CD4-positive, alpha-beta T cell treated with Interleukin-2 at 100 ng/mL for 4 hours (primary cell): ENCODE measurements around the gene ADARB2.
"Not testable (repeated sequence)": the region's sequence is repeated elsewhere in the genome, so short reads cannot be mapped to it uniquely, and the experiment has no call there.

Experiments used
- DNase-seq: peaks from one replicate; pipeline ENCODE4 v3.0.0-alpha.2; 2020; ENCODE audit warnings: low spot score

The ADARB2 gene

GRCh38 chr10:1352296-1352695 is 385.0 kb downstream of the ADARB2 start:
- not testable (repeated sequence) for DNase-seq

GRCh38 chr10:1348773-1349050 is 388.6 kb downstream of the ADARB2 start:
- DNase-seq: no peak

GRCh38 chr10:1347962-1348772 is 389.2 kb downstream of the ADARB2 start:
- DNase-seq: no peak

GRCh38 chr10:1347525-1347924 is 389.8 kb downstream of the ADARB2 start:
- DNase-seq: no peak

GRCh38 chr10:1346201-1346600 is 391.1 kb downstream of the ADARB2 start:
- no peak for DNase-seq

GRCh38 chr10:1345368-1345767 is 392.0 kb downstream of the ADARB2 start:
- no peak for DNase-seq

- DNase-seq: no peak
These were observed 392.5 kb downstream of the ADARB2 start for GRCh38 chr10:1344846-1345245.

- DNase-seq: no peak
These were observed 392.9 kb downstream of the ADARB2 start for GRCh38 chr10:1344408-1344807.

- DNase-seq: no peak
These were observed 394.1 kb downstream of the ADARB2 start for GRCh38 chr10:1343176-1343575.

GRCh38 chr10:1341052-1341451 is 396.3 kb downstream of the ADARB2 start:
- DNase-seq: not testable (repeated sequence)

GRCh38 chr10:1339396-1339795 is 397.9 kb downstream of the ADARB2 start:
- no peak for DNase-seq

- DNase-seq: no peak
These were observed 401.7 kb downstream of the ADARB2 start for GRCh38 chr10:1335642-1336041.

GRCh38 chr10:1333981-1334380 is 403.3 kb downstream of the ADARB2 start:
- no peak for DNase-seq

GRCh38 chr10:1331560-1331959 is 405.8 kb downstream of the ADARB2 start:
- DNase-seq: no peak

- DNase-seq: no peak
These were observed 407.7 kb downstream of the ADARB2 start for GRCh38 chr10:1329622-1330021.

GRCh38 chr10:1328981-1329614 is 408.2 kb downstream of the ADARB2 start:
- no peak for DNase-seq

GRCh38 chr10:1328161-1328823 is 409.0 kb downstream of the ADARB2 start:
- DNase-seq: no peak

GRCh38 chr10:1327759-1328158 is 409.6 kb downstream of the ADARB2 start:
- no peak for DNase-seq

- DNase-seq: not testable (repeated sequence)
These were observed 410.8 kb downstream of the ADARB2 start for GRCh38 chr10:1326514-1326913.

GRCh38 chr10:1324903-1325302 is 412.4 kb downstream of the ADARB2 start:
- no peak for DNase-seq

GRCh38 chr10:1323951-1324350 is 413.4 kb downstream of the ADARB2 start:
- DNase-seq: no peak

GRCh38 chr10:1320739-1321320 is 416.5 kb downstream of the ADARB2 start:
- no peak for DNase-seq

- no peak for DNase-seq
These were observed 420.5 kb downstream of the ADARB2 start for GRCh38 chr10:1316809-1317143.
